IPS-18c (cell line): Measurements from ENCODE around the gene BTBD16.

Source experiments
- H3K4me3 ChIP-seq: 2 replicates; pipeline ENCODE4 v1.7.0; 2013; ENCODE audit warnings: low read depth, mild to moderate bottlenecking, low read length, moderate library complexity; ENCODE audit not compliant: insufficient read depth
- H3K9me3 ChIP-seq: one replicate; pipeline ENCODE4 v1.6.1; 2013; ENCODE audit warnings: mild to moderate bottlenecking, low read length, moderate library complexity; ENCODE audit not compliant: control insufficient read depth, insufficient read depth

Gene BTBD16

DNA sequence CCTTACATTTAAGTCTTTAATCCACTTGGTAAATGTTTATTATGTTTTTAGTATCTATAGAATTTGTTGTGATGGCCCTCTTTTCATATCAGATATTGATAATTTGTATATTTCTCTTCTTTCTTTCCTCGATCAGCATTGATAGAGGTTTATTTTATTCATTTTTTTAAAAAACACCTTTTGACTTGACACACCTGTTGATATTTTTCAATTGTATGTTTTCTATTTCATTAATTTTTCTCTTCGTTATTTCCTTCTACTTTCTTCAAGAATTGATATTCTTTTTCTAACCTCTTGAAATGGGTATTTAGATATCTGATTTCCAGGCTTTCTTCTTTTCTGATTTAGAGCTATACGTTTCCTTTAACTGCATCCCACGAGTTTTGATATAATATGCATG is 50.9 kb downstream of the BTBD16 start:
- no peak overlapping the region for H3K4me3 ChIP-seq

DNA sequence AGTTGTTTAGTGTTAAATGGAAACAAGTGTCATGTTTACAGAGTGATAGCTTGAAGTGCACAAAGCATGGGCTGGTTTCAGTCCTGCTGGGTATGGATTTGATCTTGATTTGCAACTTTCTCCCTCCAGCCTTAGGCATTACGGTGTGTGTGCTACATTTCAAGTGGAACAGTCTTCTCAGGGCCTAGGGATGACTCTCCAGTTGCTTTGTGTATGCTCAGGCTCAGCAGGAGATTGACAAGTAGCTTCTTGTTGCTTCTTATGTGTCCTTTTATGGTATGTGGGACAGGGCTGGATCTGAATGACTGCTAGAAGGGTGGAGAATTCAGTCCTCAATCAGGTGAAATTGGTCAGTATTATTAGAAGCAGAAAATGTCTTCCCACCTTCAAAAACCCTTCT is 52.1 kb downstream of the BTBD16 start:
- H3K9me3 ChIP-seq = no peaks in the 10 kb centered on the region
- no peak overlapping the region for H3K4me3 ChIP-seq

More for the DNA sequence above, 50.9 kb downstream of the BTBD16 start:
- no peaks in the 10 kb centered on the region for H3K9me3 ChIP-seq

DNA sequence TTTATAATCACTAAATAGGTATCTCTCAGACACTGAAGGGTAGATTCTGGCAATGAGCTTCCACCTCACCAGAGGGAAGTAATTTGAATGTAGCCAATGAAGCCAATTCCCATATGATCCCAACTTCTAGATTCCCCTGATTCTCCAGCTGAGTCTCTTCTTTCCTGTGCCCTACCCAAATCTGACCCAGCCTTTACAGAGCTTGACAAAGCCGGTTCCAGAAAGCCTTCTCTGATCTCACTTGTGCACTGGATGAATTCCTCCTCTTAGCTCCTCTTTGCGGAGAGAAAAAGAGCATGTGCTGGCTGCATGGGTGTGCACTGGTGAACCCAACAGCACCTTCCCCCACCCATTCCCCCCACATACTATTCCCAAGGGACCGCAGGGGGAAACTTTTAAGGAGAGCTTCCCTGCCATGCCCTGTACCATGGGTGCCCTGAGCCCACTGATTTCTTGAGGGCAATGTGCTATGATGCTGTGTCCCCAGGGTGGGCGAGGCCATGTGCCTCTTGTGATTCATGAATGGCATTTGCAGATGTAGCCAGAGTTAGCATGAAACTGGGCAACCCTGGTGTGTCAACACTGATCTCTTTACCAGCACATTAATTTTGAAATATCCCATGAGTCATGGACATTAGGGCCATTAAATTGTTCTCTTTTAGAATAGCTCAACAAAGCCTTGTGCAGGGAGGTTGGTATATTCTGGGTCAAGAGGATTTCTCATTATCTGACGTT is 53.0 kb downstream of the BTBD16 start:
- no peaks in the 10 kb centered on the region for H3K9me3 ChIP-seq
- H3K4me3 ChIP-seq = no peak overlapping the region

DNA sequence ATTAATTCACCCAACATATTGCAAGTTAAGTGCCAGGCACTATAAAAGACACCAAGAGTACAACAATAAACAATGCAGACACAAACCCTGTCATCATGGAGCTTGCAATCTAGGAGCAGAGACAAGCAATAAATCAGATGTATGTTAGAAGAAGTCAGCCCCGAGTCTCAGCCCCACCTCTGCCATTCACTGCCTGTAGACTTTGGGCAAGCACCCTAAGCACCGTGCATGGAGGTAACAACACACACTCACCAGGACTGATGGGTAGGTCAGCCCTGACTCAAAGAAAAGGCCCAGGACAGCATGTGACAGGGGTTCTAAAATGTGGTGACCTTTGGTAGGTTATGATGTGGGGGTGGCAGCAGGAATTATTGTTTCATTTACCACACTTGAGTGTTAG is 54.1 kb downstream of the BTBD16 start:
- Histone ChIP-seq H3K9me3 (no peaks in the 10 kb centered on the region), H3K4me3 (no peak overlapping the region)

DNA sequence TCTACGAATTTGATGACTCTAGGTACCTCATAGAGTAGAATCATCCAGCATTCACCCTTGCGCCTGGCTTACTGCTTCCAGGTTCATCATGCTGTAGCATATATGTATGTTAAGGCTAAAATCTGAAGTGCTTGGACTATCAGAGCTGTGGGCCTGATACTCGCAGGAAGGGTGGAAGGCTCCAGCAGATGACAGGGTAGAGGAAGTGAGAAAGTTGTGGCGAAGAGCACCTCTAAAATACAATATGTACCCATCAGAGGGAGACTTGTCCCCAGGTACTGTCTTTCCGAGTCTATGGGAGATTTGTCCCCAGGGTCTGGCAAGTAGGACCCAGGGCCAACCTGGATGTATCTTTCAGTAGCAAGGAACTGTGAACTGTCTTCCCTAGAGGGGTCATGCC is 55.3 kb downstream of the BTBD16 start:
- H3K4me3 ChIP-seq = no peak overlapping the region
- no peaks in the 10 kb centered on the region for H3K9me3 ChIP-seq

DNA sequence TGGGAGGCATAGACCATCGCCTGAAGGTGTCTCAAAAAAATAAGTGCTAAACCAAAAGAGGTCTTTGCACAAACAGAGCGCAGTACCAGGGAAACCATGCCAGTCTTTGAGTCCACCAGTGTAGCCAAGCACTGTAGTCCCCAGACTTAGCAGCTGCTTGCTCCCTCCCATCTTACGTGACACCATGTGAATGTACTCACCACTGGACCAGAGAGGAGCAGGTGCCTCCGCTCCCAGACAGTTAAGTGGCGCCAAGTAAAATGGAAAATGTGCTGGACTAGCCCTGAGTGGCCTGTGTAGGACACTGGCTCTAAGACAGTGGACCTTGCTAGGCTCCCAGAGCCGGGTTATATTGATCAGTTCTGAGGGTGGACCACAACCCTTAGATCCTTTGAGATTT is 55.7 kb downstream of the BTBD16 start:
- H3K9me3 ChIP-seq = no peaks in the 10 kb centered on the region
- H3K4me3 ChIP-seq = no peak overlapping the region

DNA sequence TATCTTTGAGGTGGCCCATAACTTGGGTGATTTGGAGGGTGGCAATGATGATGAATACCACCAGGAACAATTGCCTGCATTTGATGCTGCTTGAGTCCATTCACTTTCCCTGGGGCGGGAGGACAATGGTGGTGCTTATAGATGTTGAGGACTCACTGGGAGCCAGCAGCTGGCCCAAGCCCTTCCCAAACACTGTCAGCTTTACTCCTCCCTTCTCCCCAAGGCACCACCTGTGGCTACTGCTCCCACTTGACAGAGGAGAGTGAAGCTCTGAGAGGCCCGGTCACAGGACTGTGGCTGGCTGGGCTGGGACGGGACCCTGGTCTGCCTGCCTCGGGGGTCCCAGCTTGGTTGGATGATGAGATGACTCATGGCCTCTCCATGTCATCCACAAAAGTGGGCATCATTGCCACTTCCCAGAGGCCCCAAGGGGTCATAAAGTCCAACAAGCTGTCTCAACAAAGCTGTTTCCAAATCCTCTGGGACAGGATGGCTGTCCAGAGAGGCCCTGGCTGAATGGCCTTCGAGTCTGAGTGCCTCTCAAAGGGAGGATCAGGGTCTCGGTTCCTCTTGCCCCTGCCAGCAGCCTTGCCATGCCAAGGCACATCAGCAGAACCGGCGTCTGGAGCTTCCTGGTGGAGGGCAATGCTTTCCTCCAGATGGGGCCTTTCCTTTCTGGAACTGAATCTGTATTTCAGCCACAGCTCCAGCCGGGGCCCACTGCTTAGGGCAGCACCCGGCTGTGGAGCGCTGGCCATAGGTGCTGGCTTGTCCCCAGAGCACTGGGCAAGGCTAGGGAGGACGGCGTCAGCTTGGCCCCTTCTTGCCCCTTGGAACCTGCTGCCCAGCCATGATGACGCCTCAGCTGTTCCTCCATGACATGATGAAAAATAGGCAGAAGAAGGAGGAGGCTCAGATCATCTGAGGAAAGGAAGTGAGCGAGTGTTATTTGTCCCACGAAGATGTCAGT is 56.4 kb downstream of the BTBD16 start:
- H3K9me3 ChIP-seq = no peaks in the 10 kb centered on the region
- H3K4me3 ChIP-seq = no peak overlapping the region

DNA sequence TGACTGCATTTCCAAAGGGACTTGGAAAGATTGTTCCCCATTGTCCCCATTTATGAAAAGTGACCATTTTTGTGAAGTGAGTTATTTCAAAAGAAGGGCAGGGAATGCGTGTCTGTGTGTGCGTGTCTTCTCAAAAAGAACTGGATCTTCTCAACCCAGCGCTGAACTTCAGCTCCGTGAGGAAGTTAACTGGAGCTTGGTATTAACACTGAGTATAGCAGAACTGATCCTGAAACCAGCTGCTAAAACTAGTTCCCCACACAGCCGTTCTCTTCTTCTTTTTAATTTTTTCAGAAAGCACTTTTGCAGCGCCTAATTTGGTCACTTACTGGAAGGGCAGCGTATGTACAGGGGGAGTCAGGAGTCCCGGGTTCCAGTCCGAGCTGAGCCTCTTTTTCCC is 57.6 kb downstream of the BTBD16 start:
- Histone ChIP-seq H3K9me3 (peaks cover 3% of the 10 kb centered on the region), H3K4me3 (no peak overlapping the region)

DNA sequence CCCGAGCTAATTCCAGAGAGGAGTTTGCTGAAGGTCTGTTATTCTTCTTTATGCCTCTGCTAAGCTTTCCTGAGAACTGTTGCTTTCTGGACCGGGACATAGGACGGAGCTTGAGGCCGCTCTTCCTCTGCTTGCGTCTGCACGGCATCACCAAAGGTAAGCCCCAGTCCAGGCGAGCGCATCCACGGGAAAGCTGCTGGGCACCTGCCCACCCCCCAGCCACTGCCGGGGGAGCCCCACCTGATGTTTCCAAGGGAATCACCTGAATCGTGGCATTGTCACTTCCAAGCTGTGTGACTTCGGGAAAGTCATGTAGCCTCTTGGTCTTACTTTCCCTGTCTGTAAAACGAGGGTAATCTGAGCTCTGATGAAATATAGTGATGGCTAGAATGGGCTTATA is 58.3 kb downstream of the BTBD16 start:
- Histone ChIP-seq H3K4me3 (no peak overlapping the region), H3K9me3 (peaks cover 3% of the 10 kb centered on the region)

DNA sequence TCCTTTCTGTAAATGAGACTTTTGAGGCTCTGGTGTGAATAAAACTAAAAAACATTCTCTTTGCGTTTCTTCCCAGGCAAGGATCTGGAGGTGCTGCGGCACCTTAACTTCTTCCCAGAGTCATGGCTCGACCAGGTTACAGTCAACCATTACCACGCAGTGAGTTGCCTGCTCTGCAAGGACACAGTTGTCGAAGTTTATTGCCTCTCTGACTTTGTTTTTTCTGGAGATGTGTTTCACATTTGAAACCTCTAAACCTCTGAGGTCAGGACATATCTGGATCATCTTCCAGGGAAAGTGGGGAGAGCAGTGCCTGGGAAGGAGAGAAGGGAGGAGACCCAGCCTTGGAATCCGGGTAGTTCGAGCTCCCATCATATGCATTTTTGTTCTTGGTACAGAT is 60.0 kb downstream of the BTBD16 start:
- H3K9me3 ChIP-seq = peaks cover 3% of the 10 kb centered on the region
- H3K4me3 ChIP-seq = no peak overlapping the region

DNA sequence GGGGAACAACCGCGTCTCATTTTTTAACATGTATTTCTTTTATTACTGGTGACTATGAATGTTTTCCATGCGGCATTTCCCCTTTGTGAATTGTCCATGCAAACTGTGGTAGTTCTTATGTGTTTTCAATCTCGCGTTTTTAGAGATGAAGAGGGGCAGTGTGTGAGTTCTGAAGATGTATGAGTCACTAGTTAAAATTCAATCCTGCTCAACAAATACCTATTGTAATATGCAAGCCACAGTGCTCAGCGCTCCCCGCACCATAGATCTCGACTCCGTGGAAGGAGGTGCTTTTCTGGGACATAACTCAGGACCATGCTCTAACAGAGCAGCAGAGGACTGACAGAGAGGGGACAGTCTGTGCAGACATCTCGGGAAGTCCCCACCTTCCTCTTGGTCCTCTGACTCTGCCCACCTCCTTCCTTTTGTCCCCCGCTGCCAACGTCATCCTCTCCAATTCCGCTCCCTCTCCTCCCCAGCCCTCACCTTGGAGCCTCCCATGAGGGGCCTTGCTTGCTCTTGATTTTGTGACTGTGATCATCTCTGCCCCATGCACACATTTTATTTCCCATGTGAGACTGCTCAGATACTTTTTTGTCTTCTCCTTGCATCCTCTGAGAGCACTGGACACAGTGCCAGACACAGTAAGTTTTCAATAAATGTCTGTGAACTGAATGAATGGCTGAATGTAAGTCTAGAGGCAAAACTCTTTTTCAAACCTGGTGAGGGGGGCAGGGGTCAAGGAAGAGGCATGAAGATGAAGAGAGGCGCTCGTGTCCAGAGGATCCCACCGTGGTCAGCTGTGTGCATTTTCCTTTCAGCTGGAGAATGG is 60.7 kb downstream of the BTBD16 start:
- Histone ChIP-seq H3K4me3 (no peak overlapping the region), H3K9me3 (peaks cover 3% of the 10 kb centered on the region)

DNA sequence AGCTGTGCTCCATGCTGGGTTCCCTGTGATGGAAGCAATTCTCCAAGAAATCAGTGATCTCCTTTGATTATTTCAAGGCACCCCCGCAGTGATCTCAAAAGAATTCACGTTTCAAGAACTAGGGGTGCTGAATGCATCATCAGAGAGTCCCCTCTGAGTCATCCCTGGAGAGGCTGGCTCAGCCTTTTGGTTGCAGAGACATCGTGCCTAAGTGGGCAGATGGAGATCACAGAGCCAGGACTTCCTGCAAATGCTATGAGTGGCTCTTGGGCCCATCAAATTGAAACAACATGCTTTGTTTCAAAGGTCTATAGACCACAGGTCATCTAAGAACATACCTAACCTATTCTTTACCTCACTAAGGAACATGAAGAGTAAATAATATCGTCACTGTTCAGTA is 61.9 kb downstream of the BTBD16 start:
- peaks cover 3% of the 10 kb centered on the region for H3K9me3 ChIP-seq

DNA sequence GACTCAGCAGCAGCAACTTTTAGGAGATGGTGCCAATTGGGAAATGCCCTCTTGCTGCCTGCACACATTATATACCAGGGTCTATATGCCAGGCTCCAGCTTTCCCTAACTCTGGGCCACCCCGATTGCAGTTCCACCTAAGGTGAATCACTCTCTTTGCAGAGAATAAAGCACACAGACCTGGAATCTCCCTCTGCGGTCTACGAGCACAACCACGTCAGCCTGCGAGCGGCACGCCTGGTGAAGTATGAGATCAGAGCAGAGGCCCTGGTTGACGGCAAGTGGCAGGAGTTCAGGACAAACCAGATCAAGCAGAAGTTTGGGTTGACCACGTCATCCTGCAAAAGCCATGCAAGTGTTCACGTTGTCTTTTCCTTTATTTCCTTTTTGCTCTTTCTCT is 65.2 kb downstream of the BTBD16 start:
- Histone ChIP-seq H3K9me3 (peaks cover 3% of the 10 kb centered on the region), H3K4me3 (no peak overlapping the region)

More for the DNA sequence above, 61.9 kb downstream of the BTBD16 start:
- H3K4me3 ChIP-seq = no peak overlapping the region

DNA sequence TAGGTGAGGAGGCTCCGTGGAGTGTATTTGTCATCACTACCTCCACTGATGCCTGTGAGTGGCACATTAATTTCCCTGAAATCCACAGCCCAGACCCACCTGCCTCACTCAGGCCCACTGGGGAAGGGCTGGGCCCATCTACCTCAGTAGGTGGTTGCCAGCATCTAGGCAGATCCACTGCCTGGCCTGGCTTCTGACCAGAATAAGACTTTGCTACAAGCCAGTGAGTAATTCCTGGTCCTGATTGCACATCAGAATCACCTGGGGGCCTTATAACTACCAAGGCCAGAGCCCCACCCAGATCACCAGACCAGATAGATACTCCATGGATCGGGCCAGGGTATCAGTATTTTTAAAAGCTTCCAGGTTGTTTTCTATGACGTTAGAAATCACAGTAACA is 65.9 kb downstream of the BTBD16 start:
- H3K9me3 ChIP-seq = peaks cover 3% of the 10 kb centered on the region

DNA sequence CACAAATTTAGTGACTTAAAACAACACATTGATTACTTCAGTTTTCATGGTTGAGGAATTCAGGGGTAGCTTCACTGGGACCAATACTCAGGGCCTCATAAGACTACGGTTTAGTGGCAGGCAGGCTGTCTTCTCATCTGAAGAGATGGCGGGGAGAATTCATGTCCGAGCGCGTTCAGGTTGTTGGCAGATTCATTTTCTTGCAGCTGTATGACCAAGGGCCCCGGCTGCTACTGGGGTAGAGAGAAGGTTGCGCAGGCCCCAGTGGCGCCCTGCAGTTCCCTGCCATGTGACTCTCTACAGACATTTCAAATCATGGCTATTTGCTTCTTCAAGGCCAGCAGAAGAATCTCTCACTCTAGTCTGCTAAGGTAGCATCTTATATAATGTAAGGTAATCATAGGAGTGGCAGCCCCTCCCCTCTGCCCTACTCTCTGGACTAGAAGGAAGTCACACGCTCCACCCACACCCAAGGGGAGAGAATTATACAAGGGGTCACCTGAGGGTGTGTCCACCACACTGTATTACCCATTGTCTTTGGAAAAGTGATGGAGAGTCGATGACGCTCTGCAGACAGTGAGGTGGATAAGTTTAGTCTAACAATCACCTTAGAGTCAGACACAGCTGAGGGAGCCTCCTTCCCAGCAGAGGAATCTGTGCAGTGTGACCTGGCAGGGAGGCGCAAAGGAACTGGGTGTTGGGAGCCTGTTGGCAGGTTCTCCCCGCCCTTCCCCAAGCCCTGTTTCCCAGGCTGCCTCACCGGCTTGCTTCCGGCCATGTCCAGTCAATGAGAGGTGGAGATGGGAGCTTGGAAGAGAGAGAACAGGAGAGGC is 67.7 kb downstream of the BTBD16 start:
- Histone ChIP-seq H3K4me3 (no peak overlapping the region), H3K9me3 (no peaks in the 10 kb centered on the region)

More for the DNA sequence above, 65.9 kb downstream of the BTBD16 start:
- no peak overlapping the region for H3K4me3 ChIP-seq

DNA sequence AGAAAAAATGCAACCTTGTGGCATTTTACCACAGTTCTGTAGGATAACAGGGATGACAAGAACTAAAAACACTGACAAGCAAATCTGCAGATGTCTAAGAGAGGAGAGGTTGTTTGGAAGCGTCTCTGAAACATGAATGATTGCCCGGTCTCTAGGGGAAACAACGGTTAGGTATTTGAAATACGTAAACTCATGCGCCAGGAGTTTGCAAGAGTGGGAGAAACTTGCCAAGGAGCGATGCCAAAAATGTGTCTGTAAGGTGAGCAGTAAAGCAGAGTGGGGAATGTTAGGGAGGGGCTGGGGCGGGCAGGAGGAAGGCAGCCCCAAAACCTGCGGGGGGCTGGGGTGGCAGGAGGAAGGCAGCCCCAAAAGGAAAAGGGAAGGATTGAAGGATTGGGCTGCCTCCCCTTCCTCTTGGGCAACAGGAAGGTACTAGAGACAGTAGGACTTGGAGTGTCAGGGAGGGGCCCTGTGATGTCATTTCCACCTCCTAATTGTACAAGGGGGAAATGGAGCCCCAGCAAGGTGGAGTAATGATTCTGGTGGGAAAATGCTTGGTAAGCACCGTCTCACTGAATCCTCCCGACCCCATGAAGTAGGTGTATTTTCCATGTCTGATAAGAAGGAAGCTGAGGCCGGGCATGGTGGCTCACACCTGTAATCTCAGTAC is 70.2 kb downstream of the BTBD16 start:
- H3K4me3 ChIP-seq = no peak overlapping the region
- peaks cover under 1% of the 10 kb centered on the region for H3K9me3 ChIP-seq
